ENCODE results near the gene GRPEL1. TPM values are rescaled to one million over a fixed set of nuclear protein-coding genes. Genes with fewer than 3 reads are reported as not detected.

GRPEL1 gene
- total and polyA plus RNA-seq, 2 experiments from 2014 or later = 27.4 to 112 TPM

- Histone ChIP-seq H3K36me3 (ENCODE audit: insufficient read depth) (peaks cover 1% of the 10 kb centered on the region; the same call in 1 of the 2 replicates), H3K4me1 (ENCODE audit: insufficient read depth) (no peaks in the 10 kb centered on the region), H4K20me1 (replicated peaks; ENCODE audit: insufficient read depth) (peaks cover 31% of the 10 kb centered on the region), H3K4me2 (no peak overlapping the region), H3F3A (replicated peaks; ENCODE audit: low read depth) (no peaks in the 10 kb centered on the region), H2AFZ (no peak overlapping the region), H3K27me3 (ENCODE audit: insufficient read depth) (no peaks in the 10 kb centered on the region), H3K79me2 (replicated peaks; ENCODE audit: insufficient read depth) (peaks cover 6% of the 10 kb centered on the region), H3K9me2 (ENCODE audit: insufficient read depth) (no peaks in the 10 kb centered on the region), H3K4me3 (no peak overlapping the region), H3K27ac (ENCODE audit: low read depth) (no peak overlapping the region)
- peaks cover 73% of the 10 kb centered on the region for H3K36me3 Mint-ChIP-seq (ENCODE audit: low read depth)
- H3K4me3 Mint-ChIP-seq = no peak overlapping the region
- H3K9me3 Mint-ChIP-seq = no peaks in the 10 kb centered on the region
- ATAC-seq = no peak
- DNase-seq (ENCODE audit: low spot score) = no peak
- TF ChIP-seq ZNF331 (CRISPR knock-in tag; IDR thresholded peaks at IDR 0.05; ENCODE audit: low read depth) (no peak), JUNB (IDR thresholded peaks at IDR 0.05; ENCODE audit: unreplicated experiment) (no peak), ZNF114 (CRISPR knock-in tag; IDR thresholded peaks at IDR 0.05) (no peak), NANOG (IDR thresholded peaks at IDR 0.05; ENCODE audit: borderline replicate concordance) (no peak), CTCF (conservative IDR thresholded peaks at IDR 0.05; ENCODE audit: low read depth in 2 of 2) (no peak), EZH2phosphoT487 (IDR thresholded peaks at IDR 0.05; ENCODE audit: unreplicated experiment) (no peak), REST (IDR thresholded peaks at IDR 0.05; ENCODE audit: unreplicated experiment) (no peak), ZNF462 (CRISPR knock-in tag; IDR thresholded peaks at IDR 0.05) (no peak), POLR2AphosphoS5 (IDR thresholded peaks at IDR 0.05; ENCODE audit: low read depth) (no peak), ETS1 (IDR thresholded peaks at IDR 0.05) (no peak), STAT1 (IDR thresholded peaks at IDR 0.05; ENCODE audit: unreplicated experiment) (no peak), CREB1 (CRISPR knock-in tag; IDR thresholded peaks at IDR 0.05; ENCODE audit: low read depth) (no peak)
- no peak overlapping the region for H3K27ac Mint-ChIP-seq
- peaks cover 18% of the 10 kb centered on the region for H3K4me1 Mint-ChIP-seq
- H3K27me3 Mint-ChIP-seq (ENCODE audit: insufficient read depth, low read depth, poor library complexity) = peaks cover 5% of the 10 kb centered on the region
These were observed 51.4 kb downstream of the GRPEL1 start for GRCh38 chr4:7016512-7016911.
